ENCODE results near the gene GPER1. TPM values are rescaled to one million over a fixed set of nuclear protein-coding genes. Genes with fewer than 3 reads are reported as not detected.

The GPER1 gene
- total and polyA plus RNA-seq, 4 donors = 2.9 to 23.1 (median 7.4) TPM

DNA sequence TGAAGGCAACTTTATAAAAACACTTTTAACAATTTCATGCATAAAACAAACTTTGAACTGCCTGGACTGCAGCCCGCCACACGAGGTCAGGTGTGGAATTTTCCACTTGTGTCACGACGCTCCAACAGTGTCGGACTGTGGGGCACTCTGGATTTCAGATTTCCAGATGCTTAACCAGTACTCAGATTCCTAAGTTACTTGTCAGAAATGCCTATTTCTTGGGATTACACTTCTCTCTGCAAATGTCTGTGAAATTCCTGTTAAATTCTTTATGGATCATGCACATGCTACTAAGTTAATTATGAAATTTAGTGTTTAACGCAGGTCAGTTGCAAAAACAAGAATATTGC is 473 bp upstream of the GPER1 start:
- H3K4me3 ChIP-seq (ENCODE audit: low read depth in 1 of 3, low read length in 3 of 3) = peak overlapping the region in 2 of 3 donors; percentile 43 to 59
- H3K36me3 ChIP-seq (ENCODE audit: control insufficient read depth in 4 of 4, insufficient read depth in 3 of 4, low read depth in 1 of 4, low read length in 3 of 4) = peaks cover 0 to 4% (median 0%) of the 10 kb centered on the region in 4 donors
- peak overlapping the region in 1 of 2 donors; percentile 21 for H3K9ac ChIP-seq (ENCODE audit: low read depth in 1 of 2, low read length in 2 of 2)
- peak overlapping the region; percentile 66 to 84 for H3K27ac ChIP-seq (ENCODE audit: low read depth in 1 of 2, low read length in 2 of 2)
- peaks cover 5 to 41% (median 24%) of the 10 kb centered on the region in 4 donors for H3K4me1 ChIP-seq (ENCODE audit: control insufficient read depth in 4 of 4, insufficient read depth in 4 of 4, low read length in 3 of 4)
- TF ChIP-seq RXRA (IDR thresholded peaks at IDR 0.05) (no peak), EGR1 (IDR thresholded peaks at IDR 0.05; ENCODE audit: low read depth in 2 of 2) (peak in 1 of 2 donors; percentile 24)
- no peaks in the 10 kb centered on the region for H3K9me3 ChIP-seq (ENCODE audit: control insufficient read depth in 4 of 4, low read length in 3 of 4)
- H3K27me3 ChIP-seq (ENCODE audit: control insufficient read depth in 4 of 4, insufficient read depth in 4 of 4, low read length in 3 of 4) = no peaks in the 10 kb centered on the region
- WGBS = 20% methylated on average over 6 of the region's 6 CpGs
- no peak for DNase-seq (ENCODE audit: low spot score)

DNA sequence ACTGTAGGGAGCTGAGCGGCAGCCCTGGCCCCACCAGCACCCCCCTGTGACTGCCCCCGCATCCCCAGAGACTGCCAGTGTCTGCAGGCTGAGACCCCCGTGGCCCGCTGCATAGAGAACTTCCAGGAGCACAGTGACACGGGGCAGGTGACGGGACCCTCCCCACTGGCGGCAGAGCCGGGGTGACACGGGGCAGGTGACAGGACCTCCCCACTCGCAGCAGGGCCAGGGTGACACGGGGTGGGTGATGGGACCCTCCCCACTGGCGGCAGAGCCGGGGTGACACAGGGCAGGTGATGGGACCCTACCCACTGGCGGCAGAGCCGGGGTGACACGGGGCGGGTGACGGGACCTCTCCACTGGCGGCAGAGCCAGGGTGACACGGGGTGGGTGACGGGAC is 2.3 kb downstream of the GPER1 start:
- peaks cover 0 to 4% (median 0%) of the 10 kb centered on the region in 4 donors for H3K36me3 ChIP-seq (ENCODE audit: control insufficient read depth in 4 of 4, insufficient read depth in 3 of 4, low read depth in 1 of 4, low read length in 3 of 4)
- H3K9ac ChIP-seq (ENCODE audit: low read depth in 1 of 2, low read length in 2 of 2) = no peak overlapping the region
- TF ChIP-seq, protein P1, sequence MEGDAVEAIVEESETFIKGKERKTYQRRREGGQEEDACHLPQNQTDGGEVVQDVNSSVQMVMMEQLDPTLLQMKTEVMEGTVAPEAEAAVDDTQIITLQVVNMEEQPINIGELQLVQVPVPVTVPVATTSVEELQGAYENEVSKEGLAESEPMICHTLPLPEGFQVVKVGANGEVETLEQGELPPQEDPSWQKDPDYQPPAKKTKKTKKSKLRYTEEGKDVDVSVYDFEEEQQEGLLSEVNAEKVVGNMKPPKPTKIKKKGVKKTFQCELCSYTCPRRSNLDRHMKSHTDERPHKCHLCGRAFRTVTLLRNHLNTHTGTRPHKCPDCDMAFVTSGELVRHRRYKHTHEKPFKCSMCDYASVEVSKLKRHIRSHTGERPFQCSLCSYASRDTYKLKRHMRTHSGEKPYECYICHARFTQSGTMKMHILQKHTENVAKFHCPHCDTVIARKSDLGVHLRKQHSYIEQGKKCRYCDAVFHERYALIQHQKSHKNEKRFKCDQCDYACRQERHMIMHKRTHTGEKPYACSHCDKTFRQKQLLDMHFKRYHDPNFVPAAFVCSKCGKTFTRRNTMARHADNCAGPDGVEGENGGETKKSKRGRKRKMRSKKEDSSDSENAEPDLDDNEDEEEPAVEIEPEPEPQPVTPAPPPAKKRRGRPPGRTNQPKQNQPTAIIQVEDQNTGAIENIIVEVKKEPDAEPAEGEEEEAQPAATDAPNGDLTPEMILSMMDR (IDR thresholded peaks at IDR 0.05; ENCODE audit: low read depth, low read length, missing input control) = no peak
- TF ChIP-seq RAD21 (IDR thresholded peaks at IDR 0.05) (no peak), FOXA1 (IDR thresholded peaks at IDR 0.05) (no peak), JUND (IDR thresholded peaks at IDR 0.05) (no peak), HNF4G (IDR thresholded peaks at IDR 0.05) (no peak), TAF1 (conservative IDR thresholded peaks at IDR 0.05) (no peak), NR2F2 (IDR thresholded peaks at IDR 0.05) (no peak), SP1 (IDR thresholded peaks at IDR 0.05) (no peak), RXRA (IDR thresholded peaks at IDR 0.05) (no peak), HNF4A (conservative IDR thresholded peaks at IDR 0.05) (no peak)
- TF ChIP-seq, protein P2, sequence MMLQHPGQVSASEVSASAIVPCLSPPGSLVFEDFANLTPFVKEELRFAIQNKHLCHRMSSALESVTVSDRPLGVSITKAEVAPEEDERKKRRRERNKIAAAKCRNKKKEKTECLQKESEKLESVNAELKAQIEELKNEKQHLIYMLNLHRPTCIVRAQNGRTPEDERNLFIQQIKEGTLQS (IDR thresholded peaks at IDR 0.05) = no peak
- H3K27me3 ChIP-seq (ENCODE audit: control insufficient read depth in 4 of 4, insufficient read depth in 4 of 4, low read length in 3 of 4) = no peaks in the 10 kb centered on the region
- peaks cover 13 to 59% (median 40%) of the 10 kb centered on the region in 4 donors for H3K4me1 ChIP-seq (ENCODE audit: control insufficient read depth in 4 of 4, insufficient read depth in 4 of 4, low read length in 3 of 4)
- no peaks in the 10 kb centered on the region for H3K9me3 ChIP-seq (ENCODE audit: control insufficient read depth in 4 of 4, low read length in 3 of 4)
- DNase-seq (ENCODE audit: low spot score) = no peak
- WGBS = 93% methylated on average over 21 of the region's 21 CpGs
- no peak overlapping the region for H3K4me3 ChIP-seq (ENCODE audit: low read depth in 1 of 3, low read length in 3 of 3)
- H3K27ac ChIP-seq (ENCODE audit: low read depth in 1 of 2, low read length in 2 of 2) = no peak overlapping the region

DNA sequence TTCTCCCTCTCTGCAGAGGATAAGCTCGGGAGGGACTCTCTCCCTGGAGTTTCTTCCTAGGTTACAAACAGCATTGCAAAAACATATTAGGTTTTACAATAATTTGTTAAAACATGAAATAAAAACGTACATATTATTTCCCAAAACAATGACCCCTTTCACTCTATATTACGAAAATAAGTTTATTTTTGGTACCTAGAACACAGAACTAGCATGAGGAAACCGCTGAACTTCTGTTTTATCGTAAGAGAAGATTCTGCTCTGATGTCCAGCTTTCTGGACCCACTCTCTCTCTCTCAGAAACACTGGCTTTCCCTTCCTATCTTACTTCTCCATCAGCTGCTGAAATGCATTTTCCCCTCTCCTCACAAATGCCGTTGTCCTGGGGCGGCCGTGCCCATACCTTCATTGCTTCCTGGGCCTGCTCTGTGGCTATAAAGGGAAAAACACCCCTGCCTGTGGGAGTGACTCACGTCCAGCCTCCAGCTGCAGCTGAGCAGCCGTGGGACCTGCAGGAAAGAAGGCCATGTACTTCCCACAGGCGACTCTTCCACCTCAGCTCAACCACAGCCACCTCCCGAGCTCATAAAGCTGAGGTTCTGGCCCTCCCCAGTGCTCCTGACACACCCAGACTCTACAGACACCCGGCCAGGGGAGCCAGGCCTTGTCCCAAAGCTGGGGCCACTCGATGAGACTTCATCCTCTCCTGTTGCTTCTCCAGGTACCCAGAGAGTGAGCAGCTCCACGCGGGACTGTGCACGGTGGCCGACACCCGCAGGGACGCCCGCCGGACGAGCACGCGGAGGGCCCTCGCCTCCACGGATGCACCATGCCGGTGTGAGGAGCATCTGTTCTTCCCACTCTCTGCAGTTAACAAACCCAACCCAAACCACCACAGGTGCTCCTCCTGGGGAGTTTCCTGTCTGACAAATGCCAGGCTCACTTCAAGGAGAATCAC is 3.1 kb downstream of the GPER1 start:
- 90% methylated on average over 28 of the region's 28 CpGs for WGBS
- Histone ChIP-seq H3K27me3 (ENCODE audit: control insufficient read depth in 4 of 4, insufficient read depth in 4 of 4, low read length in 3 of 4) (no peaks in the 10 kb centered on the region), H3K9ac (ENCODE audit: low read depth in 1 of 2, low read length in 2 of 2) (no peak overlapping the region), H3K36me3 (ENCODE audit: control insufficient read depth in 4 of 4, insufficient read depth in 3 of 4, low read depth in 1 of 4, low read length in 3 of 4) (peaks cover 0 to 4% (median 0%) of the 10 kb centered on the region in 4 donors), H3K27ac (ENCODE audit: low read depth in 1 of 2, low read length in 2 of 2) (no peak overlapping the region), H3K9me3 (ENCODE audit: control insufficient read depth in 4 of 4, low read length in 3 of 4) (no peaks in the 10 kb centered on the region), H3K4me1 (ENCODE audit: control insufficient read depth in 4 of 4, insufficient read depth in 4 of 4, low read length in 3 of 4) (peaks cover 13 to 66% (median 44%) of the 10 kb centered on the region in 4 donors), H3K4me3 (ENCODE audit: low read depth in 1 of 3, low read length in 3 of 3) (no peak overlapping the region)
- DNase-seq (ENCODE audit: low spot score) = no peak
- no peak for TF ChIP-seq JUND (IDR thresholded peaks at IDR 0.05)
- no peak for TF ChIP-seq GABPA (IDR thresholded peaks at IDR 0.05 in 1 of 2, conservative IDR thresholded peaks at IDR 0.05 in 1 of 2)
- TF ChIP-seq RXRA (IDR thresholded peaks at IDR 0.05) = no peak
- no peak for TF ChIP-seq RAD21 (IDR thresholded peaks at IDR 0.05)
- TF ChIP-seq, protein P3, sequence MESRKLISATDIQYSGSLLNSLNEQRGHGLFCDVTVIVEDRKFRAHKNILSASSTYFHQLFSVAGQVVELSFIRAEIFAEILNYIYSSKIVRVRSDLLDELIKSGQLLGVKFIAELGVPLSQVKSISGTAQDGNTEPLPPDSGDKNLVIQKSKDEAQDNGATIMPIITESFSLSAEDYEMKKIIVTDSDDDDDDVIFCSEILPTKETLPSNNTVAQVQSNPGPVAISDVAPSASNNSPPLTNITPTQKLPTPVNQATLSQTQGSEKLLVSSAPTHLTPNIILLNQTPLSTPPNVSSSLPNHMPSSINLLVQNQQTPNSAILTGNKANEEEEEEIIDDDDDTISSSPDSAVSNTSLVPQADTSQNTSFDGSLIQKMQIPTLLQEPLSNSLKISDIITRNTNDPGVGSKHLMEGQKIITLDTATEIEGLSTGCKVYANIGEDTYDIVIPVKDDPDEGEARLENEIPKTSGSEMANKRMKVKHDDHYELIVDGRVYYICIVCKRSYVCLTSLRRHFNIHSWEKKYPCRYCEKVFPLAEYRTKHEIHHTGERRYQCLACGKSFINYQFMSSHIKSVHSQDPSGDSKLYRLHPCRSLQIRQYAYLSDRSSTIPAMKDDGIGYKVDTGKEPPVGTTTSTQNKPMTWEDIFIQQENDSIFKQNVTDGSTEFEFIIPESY (IDR thresholded peaks at IDR 0.05) = no peak
- TF ChIP-seq, protein P4, sequence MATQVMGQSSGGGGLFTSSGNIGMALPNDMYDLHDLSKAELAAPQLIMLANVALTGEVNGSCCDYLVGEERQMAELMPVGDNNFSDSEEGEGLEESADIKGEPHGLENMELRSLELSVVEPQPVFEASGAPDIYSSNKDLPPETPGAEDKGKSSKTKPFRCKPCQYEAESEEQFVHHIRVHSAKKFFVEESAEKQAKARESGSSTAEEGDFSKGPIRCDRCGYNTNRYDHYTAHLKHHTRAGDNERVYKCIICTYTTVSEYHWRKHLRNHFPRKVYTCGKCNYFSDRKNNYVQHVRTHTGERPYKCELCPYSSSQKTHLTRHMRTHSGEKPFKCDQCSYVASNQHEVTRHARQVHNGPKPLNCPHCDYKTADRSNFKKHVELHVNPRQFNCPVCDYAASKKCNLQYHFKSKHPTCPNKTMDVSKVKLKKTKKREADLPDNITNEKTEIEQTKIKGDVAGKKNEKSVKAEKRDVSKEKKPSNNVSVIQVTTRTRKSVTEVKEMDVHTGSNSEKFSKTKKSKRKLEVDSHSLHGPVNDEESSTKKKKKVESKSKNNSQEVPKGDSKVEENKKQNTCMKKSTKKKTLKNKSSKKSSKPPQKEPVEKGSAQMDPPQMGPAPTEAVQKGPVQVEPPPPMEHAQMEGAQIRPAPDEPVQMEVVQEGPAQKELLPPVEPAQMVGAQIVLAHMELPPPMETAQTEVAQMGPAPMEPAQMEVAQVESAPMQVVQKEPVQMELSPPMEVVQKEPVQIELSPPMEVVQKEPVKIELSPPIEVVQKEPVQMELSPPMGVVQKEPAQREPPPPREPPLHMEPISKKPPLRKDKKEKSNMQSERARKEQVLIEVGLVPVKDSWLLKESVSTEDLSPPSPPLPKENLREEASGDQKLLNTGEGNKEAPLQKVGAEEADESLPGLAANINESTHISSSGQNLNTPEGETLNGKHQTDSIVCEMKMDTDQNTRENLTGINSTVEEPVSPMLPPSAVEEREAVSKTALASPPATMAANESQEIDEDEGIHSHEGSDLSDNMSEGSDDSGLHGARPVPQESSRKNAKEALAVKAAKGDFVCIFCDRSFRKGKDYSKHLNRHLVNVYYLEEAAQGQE (IDR thresholded peaks at IDR 0.05) = no peak
- TF ChIP-seq, protein P1 (IDR thresholded peaks at IDR 0.05; ENCODE audit: low read depth, low read length, missing input control) = no peak
- TF ChIP-seq SP1 (IDR thresholded peaks at IDR 0.05) = no peak
- no peak for TF ChIP-seq YY1 (IDR thresholded peaks at IDR 0.05)
- no peak for TF ChIP-seq TAF1 (conservative IDR thresholded peaks at IDR 0.05)
